Measurements from ENCODE around the gene LAIR1.

The LAIR1 gene

DNA sequence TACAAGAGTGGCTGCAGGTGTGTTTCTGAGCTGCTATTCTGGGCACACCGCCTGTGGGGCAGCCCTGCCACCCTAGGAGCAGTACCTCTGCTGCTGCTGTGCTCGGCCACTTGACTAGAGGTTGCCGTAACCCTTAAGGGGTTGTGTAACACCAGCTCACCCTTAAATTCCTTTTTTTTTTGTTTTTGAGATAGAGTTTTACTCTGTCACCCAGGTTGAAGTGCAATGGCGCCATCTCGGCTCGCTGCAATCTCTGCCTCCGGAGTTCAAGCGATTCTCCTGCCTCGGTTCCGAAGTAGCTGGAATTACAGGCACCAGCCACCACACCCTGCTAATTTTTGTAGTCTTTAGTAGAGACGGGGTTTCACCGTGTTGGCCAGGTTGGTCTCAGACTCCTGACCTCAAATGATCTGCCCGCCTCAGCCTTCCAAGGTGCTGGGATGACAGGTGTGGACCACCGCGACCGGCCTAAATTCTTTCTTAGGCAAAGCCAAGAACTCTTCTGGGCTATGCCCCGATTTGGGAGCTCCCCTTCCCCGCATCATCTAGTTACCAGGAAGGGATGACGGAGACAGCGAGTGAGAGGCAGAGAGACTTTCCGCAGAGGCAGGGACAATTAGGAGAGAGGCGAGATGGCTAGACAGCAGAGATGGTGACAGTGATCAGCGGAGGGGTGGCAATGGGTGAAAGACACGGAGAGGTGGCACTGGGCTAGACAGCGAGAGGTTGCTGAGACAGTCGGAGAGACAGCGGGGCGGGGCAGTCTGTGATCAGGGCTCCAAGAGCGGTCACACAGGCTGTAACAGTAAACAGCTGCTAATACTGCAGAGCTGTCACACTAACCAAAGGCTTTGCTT, 47.4 kb downstream of the LAIR1 start:
- no peak for DNase-seq (ENCODE audit: low spot score)

DNA sequence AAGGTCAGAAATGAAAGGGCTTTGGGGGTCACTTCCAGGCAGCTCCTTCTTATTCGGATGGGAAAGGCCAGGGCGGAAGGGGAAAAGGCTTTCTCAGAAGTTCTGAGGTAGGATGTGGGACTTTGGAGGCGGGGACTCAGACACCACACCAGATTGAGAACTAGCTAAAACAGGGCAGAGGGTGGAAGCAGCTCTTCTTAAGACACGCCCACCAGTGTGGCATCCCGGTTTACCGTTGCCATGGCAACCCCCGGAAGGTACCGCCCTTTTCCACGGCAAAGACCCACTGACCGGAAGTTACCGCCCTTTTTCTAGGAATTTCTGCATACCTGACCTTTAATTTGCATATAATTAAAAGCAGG, 48.0 kb downstream of the LAIR1 start:
- no peak for DNase-seq (ENCODE audit: low spot score)

DNA sequence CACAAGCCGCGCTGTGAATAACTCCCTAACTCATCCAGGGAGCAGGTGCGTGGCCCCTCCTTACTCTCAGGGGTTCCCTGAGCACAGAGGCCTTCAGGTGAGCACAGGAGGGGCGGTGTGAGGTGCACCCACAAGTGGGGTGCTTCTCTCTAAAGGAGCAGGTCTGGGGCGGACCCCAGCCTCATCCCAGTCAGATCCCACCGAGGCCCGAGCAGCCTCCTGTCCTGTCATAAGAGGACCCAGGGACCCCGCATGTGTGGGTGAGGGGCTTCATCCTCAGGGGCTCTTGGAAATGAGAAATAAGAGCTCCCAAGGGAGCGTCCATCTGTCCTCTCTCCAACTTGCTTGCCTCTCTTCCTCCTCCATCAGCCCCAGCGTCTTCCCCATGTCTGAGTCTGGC, 48.8 kb downstream of the LAIR1 start:
- no peak for DNase-seq (ENCODE audit: low spot score)

DNA sequence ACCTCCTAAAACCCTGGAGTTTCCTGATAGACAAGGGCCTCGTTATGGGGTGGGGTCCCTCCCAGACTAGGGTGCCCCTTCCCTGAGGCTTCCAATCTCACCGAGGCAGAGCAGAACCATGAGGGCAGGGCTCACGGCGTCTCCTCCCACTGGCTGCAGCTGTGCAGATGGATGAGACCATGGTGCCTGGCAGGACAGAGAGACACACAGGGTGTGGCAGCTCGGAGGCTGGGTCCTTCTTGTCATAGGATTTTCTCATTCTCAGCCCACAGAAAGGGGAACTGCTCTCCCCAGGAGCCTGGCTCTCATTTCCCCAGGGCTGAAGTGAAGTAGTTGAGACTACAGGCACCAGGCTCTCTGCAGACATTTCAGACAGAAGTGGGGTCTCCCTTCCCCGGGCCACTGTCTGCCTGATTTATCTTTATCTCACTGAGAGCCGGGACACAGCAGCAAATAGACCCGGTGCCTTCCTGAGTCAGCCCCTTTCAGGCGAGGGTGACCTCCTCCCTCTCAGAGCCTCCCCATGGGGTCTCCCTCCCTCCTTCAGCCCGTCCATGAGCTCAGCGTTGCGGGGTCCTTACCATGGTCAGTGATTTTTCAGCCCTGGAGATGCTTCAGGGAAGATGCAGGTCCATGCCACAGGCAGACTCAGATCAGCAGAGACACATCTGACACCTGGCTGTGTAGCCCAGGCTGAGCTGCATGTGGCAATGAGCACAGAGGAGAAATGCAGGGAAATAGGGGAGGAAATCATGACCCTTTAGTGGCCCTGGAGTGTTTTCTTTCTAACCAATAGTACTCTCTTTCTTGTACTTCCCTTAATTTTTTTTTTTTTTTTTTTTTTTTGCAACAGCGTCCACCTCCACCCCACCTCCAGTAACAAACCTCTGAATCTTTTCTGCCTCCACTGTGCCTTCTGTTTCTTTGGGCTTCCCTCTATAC, 52.0 kb downstream of the LAIR1 start, which contains the start of gene LILRA5:
TSS of gene LILRA5 (minus strand) at position 731 of the 942 bp plus-strand sequence. CDS start at position 584, 147 bp downstream.
- DNase-seq (ENCODE audit: low spot score) = peak; percentile 2

DNA sequence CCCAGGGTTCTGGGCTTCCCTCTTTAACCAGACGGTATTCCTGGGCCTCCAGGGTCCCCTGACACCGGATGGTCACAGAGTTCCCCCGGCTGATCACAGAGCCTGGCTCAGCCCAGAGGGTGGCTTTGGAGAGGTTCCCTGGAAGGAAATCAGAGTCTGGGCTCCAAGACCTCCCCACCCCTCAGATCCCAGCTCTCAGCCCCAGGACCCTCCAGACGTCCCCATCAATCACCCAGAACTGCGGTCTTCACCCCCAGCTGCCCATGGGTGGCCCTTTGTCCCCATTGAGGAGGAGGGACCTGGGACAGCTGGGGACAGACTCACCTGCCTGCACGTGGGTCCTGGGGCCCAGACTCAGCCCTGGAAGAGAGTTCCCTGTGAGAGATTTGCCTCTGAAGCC, 52.7 kb downstream of the LAIR1 start:
- DNase-seq (ENCODE audit: low spot score) = no peak

DNA sequence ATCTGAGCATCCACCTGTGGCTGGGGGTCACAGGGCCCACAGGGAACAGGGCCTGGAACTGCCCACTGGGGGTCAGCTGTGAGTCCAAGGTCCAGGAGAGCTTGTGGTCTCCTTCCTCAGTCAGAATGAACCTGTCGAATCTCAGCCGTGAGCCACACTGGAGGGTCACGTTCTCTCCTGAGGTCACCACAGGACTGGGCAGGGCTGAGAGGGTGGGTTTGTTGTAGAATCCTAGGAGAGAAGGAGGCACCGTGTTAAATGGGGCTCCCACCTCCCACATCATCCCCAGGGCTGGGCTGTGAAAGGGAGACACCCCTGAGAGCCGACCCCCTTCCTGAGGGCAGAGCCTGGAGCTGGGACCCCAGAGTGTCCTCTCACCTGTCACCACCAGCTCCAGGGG, 53.2 kb downstream of the LAIR1 start:
- DNase-seq (ENCODE audit: low spot score) = no peak

DNA sequence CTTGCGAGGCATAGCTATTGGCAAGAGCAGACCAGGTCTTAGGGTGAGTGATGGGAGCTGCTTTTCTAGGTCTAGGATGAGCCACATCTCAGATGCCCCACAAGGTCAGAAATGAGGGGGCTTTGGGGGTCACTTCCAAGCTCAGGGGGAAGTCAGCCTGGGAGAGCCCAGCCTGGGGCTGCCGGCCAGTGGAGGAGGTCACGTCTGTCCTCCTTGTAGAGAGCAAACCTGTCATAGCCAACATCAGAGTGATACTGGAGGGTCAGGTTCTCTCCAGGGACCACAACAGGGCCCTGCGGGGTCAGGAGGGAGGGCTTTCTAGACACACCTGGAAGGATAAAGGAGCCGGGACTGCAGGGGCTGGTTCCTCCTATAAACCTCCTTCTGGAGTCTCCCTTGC, 54.2 kb downstream of the LAIR1 start:
- DNase-seq (ENCODE audit: low spot score) = no peak

DNA sequence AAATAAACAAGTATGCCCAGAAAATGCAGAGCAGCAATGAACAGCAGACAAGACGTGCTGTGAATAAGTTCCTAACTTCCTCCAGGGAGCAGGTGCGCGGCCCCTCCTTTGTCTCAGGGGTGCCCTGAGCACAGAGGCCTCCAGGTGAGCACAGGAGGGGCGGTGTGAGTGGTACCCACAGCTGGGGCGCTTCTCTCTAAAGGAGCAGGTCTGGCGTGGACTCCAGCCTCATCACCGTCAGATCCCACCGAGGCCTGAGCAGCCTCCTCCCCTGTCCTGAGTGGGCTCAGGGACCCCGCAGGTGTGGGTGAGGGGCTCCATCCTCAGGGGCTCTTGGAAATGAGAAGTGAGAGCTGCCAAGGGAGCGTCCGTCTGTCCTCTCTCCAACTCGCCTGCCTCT, 54.9 kb downstream of the LAIR1 start:
- DNase-seq (ENCODE audit: low spot score) = no peak

DNA sequence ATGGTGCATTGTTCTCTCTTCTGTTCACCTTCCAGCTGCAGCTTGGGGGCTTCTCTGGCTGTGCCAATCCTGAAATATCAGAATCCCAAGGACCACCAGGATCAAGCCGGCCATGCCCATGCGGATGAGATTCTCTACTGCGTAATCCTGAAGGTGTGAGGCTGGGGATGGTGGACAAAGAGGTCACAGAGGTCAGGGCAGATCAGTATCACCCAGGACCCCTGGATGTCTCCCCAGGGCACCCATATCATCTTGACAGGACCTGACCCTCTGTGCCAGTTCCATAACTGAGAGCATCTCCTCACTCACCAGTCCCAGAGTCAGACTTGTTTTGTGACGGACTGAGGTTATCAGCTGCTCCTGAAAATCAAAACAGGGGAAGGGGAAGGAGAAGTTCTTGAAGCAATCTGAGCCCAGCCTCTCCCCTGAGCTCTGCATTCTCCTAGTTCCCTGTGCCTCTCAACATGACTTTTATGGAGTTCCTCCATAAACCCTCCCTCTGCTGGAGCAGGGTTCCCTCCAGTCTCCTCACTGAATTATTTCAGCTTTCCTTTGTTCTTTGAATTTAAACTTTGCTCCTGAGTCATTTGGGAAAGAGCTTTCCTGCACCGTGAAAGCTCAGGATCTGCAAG, 57.2 kb downstream of the LAIR1 start:
- DNase-seq (ENCODE audit: low spot score) = no peak

DNA sequence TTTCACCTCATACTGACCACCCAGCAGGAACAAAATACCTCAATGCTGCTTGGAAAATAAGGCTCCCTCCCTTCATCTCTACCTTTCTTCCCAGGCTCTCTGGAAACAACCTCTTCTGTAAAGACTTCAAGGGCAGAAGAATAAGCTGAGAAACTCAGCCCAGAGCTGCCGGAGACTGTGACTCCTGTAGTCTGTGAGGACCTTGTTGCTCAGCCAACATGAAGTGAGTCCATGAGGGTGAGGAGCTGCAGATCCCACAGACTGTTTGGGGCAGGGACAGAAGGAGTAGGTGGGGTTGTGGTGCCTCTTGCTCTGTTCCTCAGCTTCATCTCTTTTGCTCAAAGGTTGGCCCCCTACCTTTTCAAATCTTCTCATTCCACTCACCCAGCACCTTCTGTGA, 59.6 kb downstream of the LAIR1 start:
- DNase-seq (ENCODE audit: low spot score) = no peak

DNA sequence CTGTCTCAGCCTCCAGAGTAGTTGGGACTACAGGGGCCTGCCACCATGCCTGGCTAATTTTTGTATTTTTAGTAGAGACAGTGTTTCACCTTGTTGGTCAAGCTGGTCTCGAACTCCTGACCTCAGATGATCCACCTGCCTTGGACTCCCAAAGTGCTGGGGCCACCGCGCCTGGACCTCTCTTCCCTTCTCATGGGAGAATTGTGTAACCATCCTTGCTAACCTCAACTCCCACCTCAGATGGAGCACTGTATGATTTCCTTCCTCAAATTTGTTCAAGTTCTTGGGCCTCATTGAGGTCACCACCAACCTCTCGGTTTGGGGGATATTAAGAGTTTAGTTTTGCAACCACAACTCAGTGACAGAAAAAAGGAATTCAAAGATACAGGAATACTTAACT, 62.5 kb downstream of the LAIR1 start:
- no peak for DNase-seq (ENCODE audit: low spot score)

All from CD4-positive, alpha-beta T cell treated with Interleukin-2 at 100 ng/mL for 4 hours (primary cell).